Naive thymus-derived CD4-positive, alpha-beta T cell (primary cell): Measurements from ENCODE around the gene INHA. TPM values are rescaled to one million over a fixed set of nuclear protein-coding genes. Genes with fewer than 3 reads are reported as not detected.

Experiments
- ATAC-seq: fragments of 150-1000 bp; cut with Tn5 transposase; 2 replicates; pipeline ENCODE4 v1.10.0; 2021; ENCODE audit warnings: mild to moderate bottlenecking, moderate library complexity
- CTCF ChIA-PET: fragments of 350-600 bp; sonication (Branson Sonifier 250); formaldehyde crosslinking; loops from one replicate; lab custom pipeline; 2021; ENCODE audit warnings: antibody characterized with exemption; lab: Charles Lee
- POLR2A ChIA-PET: fragments of 350-600 bp; sonication (Branson Sonifier 250); formaldehyde crosslinking; loops from one replicate; lab custom pipeline; 2021; ENCODE audit warnings: antibody characterized with exemption, inconsistent platforms; lab: Charles Lee
- DNase-seq, 9 donors: peaks; one replicate each; pipeline versions ENCODE4 v3.0.0 to v3.0.0-alpha.2; 2020 to 2022; ENCODE audit warnings: mixed read lengths in 1 of 9
- H3K27ac ChIP-seq: one replicate; pipeline ENCODE4 v1.7.0; 2013; ENCODE audit warnings: mild to moderate bottlenecking, low read depth, low read length, moderate library complexity
- H3K27me3 ChIP-seq, 2 donors: one replicate each; pipeline ENCODE4 v1.7.0; 2013; ENCODE audit warnings: low read length in 2 of 2, mild to moderate bottlenecking in 2 of 2, moderate library complexity in 2 of 2; ENCODE audit not compliant: control insufficient read depth in 2 of 2, insufficient read depth in 2 of 2
- H3K36me3 ChIP-seq, 3 experiments: 1 replicate in 2 of 3; 2 replicates in 1 of 3; pipeline ENCODE4 v1.7.0; 2013; ENCODE audit warnings: low read length in 3 of 3, mild to moderate bottlenecking in 3 of 3, moderate library complexity in 1 of 3; ENCODE audit not compliant: insufficient read depth in 3 of 3, control insufficient read depth in 2 of 3
- H3K4me1 ChIP-seq, 2 donors: one replicate each; pipeline ENCODE4 v1.7.0; 2013; ENCODE audit warnings: low read length in 2 of 2, mild to moderate bottlenecking in 2 of 2, moderate library complexity in 1 of 2; ENCODE audit not compliant: control insufficient read depth in 2 of 2, insufficient read depth in 2 of 2
- H3K4me3 ChIP-seq: 2 replicates; pipeline ENCODE4 v1.7.0; 2013; ENCODE audit warnings: mild to moderate bottlenecking, low read length
- H3K9me3 ChIP-seq, 3 experiments: 1 replicate in 2 of 3; 2 replicates in 1 of 3; pipeline ENCODE4 v1.7.0; 2013; ENCODE audit warnings: low read length in 3 of 3; ENCODE audit not compliant: control insufficient read depth in 2 of 3
- H3K27ac Mint-ChIP-seq, 9 donors: one replicate each; pipeline ENCODE4 v1.8.0; 2020 to 2022; ENCODE audit warnings: mixed read lengths in 9 of 9, mild to moderate bottlenecking in 8 of 9, moderate library complexity in 5 of 9, inconsistent platforms in 2 of 9
- H3K27me3 Mint-ChIP-seq, 5 donors: one replicate each; pipeline ENCODE4 v1.8.0; 2021 to 2022; ENCODE audit warnings: mixed read lengths in 5 of 5, mild to moderate bottlenecking in 1 of 5
- H3K36me3 Mint-ChIP-seq, 5 donors: one replicate each; pipeline ENCODE4 v1.8.0; 2020 to 2022; ENCODE audit warnings: mixed read lengths in 5 of 5, mild to moderate bottlenecking in 3 of 5, inconsistent platforms in 1 of 5
- H3K4me1 Mint-ChIP-seq, 7 donors: one replicate each; pipeline ENCODE4 v1.8.0; 2020 to 2022; ENCODE audit warnings: mixed read lengths in 7 of 7, mild to moderate bottlenecking in 3 of 7, inconsistent platforms in 1 of 7
- H3K4me3 Mint-ChIP-seq, 10 donors: one replicate each; pipeline ENCODE4 v1.8.0; 2020 to 2022; ENCODE audit warnings: mild to moderate bottlenecking in 10 of 10, mixed read lengths in 10 of 10, moderate library complexity in 6 of 10, inconsistent platforms in 2 of 10
- H3K9me3 Mint-ChIP-seq, 11 donors: one replicate each; pipeline ENCODE4 v1.8.0; 2020 to 2022; ENCODE audit warnings: mixed read lengths in 11 of 11, mild to moderate bottlenecking in 4 of 11, inconsistent platforms in 1 of 11, moderate library complexity in 1 of 11
- intact Hi-C, 2 donors: fragments of 100-400 bp; cut with micrococcal nuclease; formaldehyde crosslinking; loops; one replicate each; pipeline ENCODE4 v1.15.1; 2023
- polyA plus RNA-seq, 2 donors: library from polyadenylated mRNA; unstranded; fragments of 300-500 nt; fragmentation: Illumina TruSeq; gene quantifications; one replicate each; pipeline ENCODE4 v1.2.3, GENCODE V29; 2021
- total RNA-seq, 6 experiments: library from RNA in 5 of 6; stranded (reverse) in 5 of 6; gene quantifications; 1 replicate in 5 of 6; 2 replicates in 1 of 6; pipeline ENCODE4 v1.2.3 and lab custom pipeline; 2021 to 2026

The INHA gene
- total and polyA plus RNA-seq, 7 experiments from 2014 or later = 0.21 TPM; not detected in 6

DNA sequence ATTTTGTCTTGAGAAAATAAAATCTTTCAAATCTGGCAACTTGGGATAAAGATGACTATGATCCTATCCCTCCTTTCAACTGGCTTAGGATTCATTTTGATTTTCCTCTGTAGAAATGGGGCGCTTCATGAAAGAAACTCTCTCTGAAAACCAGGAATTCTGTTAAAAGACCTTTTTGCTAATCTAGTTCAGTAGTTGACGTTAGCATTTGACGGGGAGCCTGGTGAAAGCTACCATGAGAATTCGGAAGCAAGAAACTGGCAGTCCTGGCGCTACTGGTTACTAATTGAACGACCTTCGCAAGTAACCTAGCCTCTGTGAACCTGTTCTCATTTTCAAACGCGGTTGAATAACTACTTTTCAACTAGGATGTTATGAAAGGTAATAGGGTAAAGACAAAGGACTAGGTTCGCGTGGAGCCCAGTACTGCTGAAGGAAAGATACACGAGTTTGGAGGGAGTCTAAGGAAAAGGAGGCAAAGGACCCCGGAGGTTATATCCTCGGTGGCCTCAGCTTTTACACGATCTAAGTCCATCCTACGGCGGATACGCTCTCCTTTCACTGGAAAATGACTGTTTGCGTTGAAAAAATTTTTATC is 24.9 kb downstream of the INHA start:
- POLR2A ChIA-PET = interaction anchor here (0.8 kb wide), 1 partner anchor 26 kb away, joined by 5 read pairs; the partner anchor contains the start of gene OBSL1
- no peaks in the 10 kb centered on the region for H3K9me3 Mint-ChIP-seq

DNA sequence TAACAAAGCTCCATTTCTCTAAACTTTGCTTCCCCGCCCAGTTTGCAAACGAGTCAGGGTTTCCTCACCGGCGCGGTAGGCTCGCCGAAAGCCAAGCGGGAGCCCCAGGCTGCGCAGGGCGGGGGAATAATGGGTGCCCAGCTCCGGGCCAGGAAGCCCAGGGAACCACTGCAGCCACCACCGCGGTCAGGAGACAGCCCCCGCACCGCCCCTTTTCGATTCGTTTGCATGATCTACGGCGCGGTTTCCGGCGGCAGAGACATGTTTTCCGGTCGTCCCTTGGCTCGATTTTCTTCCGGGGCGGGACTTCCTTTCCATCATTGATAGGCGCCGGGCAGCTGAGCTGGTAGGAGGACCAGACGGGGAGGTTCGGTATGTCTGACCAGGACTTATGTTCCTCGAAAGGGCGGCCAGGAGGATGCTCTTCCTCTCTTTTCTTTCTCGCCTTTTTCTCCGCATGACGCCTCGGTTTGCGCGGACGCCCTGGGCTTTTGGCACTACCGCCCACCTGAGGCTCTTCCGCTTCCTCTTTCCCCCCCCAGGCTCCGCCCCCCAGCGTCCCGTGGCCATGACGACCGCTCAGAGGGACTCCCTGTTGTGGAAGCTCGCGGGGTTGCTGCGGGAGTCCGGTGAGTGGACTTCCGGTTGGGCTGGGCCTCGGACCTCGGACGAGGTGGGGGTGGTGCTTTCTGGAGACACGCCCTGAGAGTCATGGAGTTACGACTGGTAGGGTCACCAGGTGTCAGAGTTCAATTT is 25.6 kb downstream of the INHA start, which contains the start of gene STK11IP:
Gene STK11IP, plus strand, starts transcription at position 306 of the 756 bp plus-strand sequence. Its CDS starts 263 bp downstream, at position 569.
- Mint-ChIP-seq H3K36me3 (peaks cover 2 to 19% (median 16%) of the 10 kb centered on the region in 5 donors), H3K27ac (peak within 1 kb of the TSS; percentile 93 to 98 (median 94)), H3K27me3 (peaks cover 3 to 10% (median 6%) of the 10 kb centered on the region in 5 donors), H3K4me1 (peaks cover 14 to 30% (median 21%) of the 10 kb centered on the region in 7 donors), H3K4me3 (peak within 1 kb of the TSS; percentile 89 to 99 (median 96)), H3K9me3 (no peaks in the 10 kb centered on the region)
- Histone ChIP-seq H3K36me3 (peaks cover 0 to 26% (median 0%) of the 10 kb centered on the region in 3 experiments), H3K9me3 (no peaks in the 10 kb centered on the region), H3K4me1 (peaks cover 5 to 15% of the 10 kb centered on the region in 2 donors), H3K27me3 (no peaks in the 10 kb centered on the region), H3K4me3 (peak within 1 kb of the TSS; percentile 86), H3K27ac (peak within 1 kb of the TSS; percentile 80)
- ChIA-PET POLR2A (interaction anchor here (0.8 kb wide), 1 partner anchor 27 kb away, joined by 5 read pairs; the partner anchor contains the start of gene OBSL1), CTCF (interaction anchor here (1.2 to 1.5 kb wide), 4 partner anchors 44 to 56 kb away, joined by 3 to 9 read pairs (median 4); partner anchors contain the start of genes CHPF and TMEM198)
- DNase-seq = peak; percentile 76 to 91 (median 87)
- intact Hi-C loops = loop anchor here (1.0 to 5.0 kb wide), 14 partner anchors 45 to 925 kb away; partner anchors contain the start of genes CHPF (in 2 of the 2), GLB1L (in 2 of the 2), GMPPA (in 2 of the 2) and STK16 (in 2 of the 2)
- peak; percentile 91 for ATAC-seq

More for the DNA sequence above, 24.9 kb downstream of the INHA start:
- Histone ChIP-seq H3K27me3 (no peaks in the 10 kb centered on the region), H3K36me3 (peaks cover 0 to 19% (median 0%) of the 10 kb centered on the region in 3 experiments), H3K4me3 (peak overlapping the region; percentile 86), H3K4me1 (peaks cover 5 to 15% of the 10 kb centered on the region in 2 donors), H3K27ac (peak overlapping the region; percentile 80), H3K9me3 (no peaks in the 10 kb centered on the region)
- ATAC-seq (no peak), DNase-seq (no peak)
- intact Hi-C loops = loop anchor here (1.0 to 5.0 kb wide), 14 partner anchors 44 to 925 kb away; partner anchors contain the start of genes CHPF (in 2 of the 2), GLB1L (in 2 of the 2), GMPPA (in 2 of the 2) and STK16 (in 2 of the 2)
- peaks cover 14 to 30% (median 21%) of the 10 kb centered on the region in 7 donors for H3K4me1 Mint-ChIP-seq
- CTCF ChIA-PET = interaction anchor here (0.6 to 1.5 kb wide), 5 partner anchors 23 to 56 kb away, joined by 3 to 9 read pairs (median 4); partner anchors contain the start of genes CHPF and TMEM198
- H3K4me3 Mint-ChIP-seq = peak overlapping the region; percentile 89 to 99 (median 96)
- peaks cover 2 to 14% (median 12%) of the 10 kb centered on the region in 5 donors for H3K36me3 Mint-ChIP-seq
- peaks cover 3 to 17% (median 12%) of the 10 kb centered on the region in 5 donors for H3K27me3 Mint-ChIP-seq
- peak overlapping the region; percentile 93 to 98 (median 94) for H3K27ac Mint-ChIP-seq

DNA sequence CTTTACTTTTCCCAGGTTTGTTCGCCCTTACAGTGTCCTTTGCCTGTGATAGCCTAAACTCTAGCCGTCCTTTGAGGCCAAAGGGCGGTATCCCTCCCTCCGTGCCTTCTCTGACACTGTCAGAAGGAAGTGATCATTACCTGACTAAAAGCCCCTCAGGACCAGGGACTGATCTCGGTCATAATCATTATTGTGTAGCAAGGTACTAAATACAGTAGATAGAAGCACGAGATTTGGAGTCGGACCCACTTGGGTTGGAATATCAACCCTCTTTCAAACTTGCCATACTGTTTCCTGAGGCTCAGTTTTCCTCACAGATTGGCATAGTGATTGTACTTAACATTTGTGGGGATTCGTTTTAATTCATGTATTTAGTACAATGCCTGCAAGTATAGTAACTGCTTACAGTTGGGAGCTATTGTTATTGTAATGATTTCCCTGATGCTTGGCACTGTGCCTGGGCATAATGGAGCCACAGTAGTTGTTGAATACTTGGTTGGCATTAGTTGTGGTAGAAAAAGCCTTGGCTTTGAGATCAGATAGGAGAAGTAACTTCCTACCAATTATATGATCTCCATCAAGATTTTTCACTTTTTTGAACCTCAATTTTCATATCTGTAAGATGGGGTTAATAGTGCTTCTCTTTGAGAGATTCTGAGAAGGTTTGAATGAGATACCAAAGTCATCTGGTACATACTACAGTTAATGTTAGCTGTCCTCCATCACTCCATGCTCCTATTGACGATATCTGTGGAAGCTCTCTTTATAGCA is 26.4 kb downstream of the INHA start:
- peaks cover 5 to 15% of the 10 kb centered on the region in 2 donors for H3K4me1 ChIP-seq
- H3K27me3 ChIP-seq = no peaks in the 10 kb centered on the region
- ATAC-seq (no peak), DNase-seq (no peak)
- peak overlapping the region; percentile 80 for H3K27ac ChIP-seq
- Mint-ChIP-seq H3K27me3 (peaks cover 0 to 5% (median 4%) of the 10 kb centered on the region in 5 donors), H3K27ac (peak overlapping the region; percentile 93 to 98 (median 94)), H3K4me1 (peaks cover 14 to 30% (median 21%) of the 10 kb centered on the region in 7 donors), H3K9me3 (no peaks in the 10 kb centered on the region), H3K36me3 (peaks cover 3 to 21% (median 18%) of the 10 kb centered on the region in 5 donors), H3K4me3 (peak overlapping the region; percentile 89 to 99 (median 96))
- POLR2A ChIA-PET = interaction anchor here (0.8 kb wide), 1 partner anchor 100 kb away, joined by 3 read pairs; the partner anchor contains the start of gene GMPPA
- H3K36me3 ChIP-seq = peaks cover 0 to 31% (median 0%) of the 10 kb centered on the region in 3 experiments
- intact Hi-C loops = loop anchor here (5.0 kb wide), 6 partner anchors 321 to 926 kb away; partner anchors contain the start of genes GLB1L (in 2 of the 2), STK16 (in 2 of the 2), DNAJB2 (in 1 of the 2) and NHEJ1 (in 1 of the 2)
- H3K9me3 ChIP-seq = no peaks in the 10 kb centered on the region
- CTCF ChIA-PET = interaction anchor here (1.3 kb wide), 1 partner anchor 55 kb away, joined by 5 read pairs; the partner anchor contains the start of genes CHPF and TMEM198
- peak overlapping the region; percentile 86 for H3K4me3 ChIP-seq

DNA sequence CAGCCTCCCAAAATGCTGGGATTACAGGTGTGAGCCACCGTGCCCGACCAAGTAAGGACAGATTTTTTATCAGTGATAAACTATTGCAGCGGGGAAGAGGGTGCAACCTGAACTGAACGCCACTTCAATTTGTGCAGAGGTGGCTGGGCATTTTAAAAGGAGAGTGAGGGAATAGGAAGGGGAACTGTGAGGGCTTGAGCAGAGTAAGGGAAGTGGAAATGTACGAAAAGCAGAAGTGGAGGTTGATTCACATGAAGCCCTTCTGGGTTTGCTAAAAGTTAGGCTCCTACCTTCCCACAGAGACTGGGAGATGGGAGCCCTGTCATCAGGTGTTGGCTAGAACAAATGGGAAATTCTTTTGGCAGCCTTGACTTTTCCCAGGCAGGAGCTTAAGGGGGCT is 31.7 kb downstream of the INHA start:
- Histone ChIP-seq H3K27ac (no peak overlapping the region), H3K27me3 (no peaks in the 10 kb centered on the region), H3K4me1 (peaks cover 0 to under 1% of the 10 kb centered on the region in 2 donors), H3K36me3 (peaks cover 0 to 76% (median 6%) of the 10 kb centered on the region in 3 experiments), H3K9me3 (no peaks in the 10 kb centered on the region), H3K4me3 (no peak overlapping the region)
- H3K4me1 Mint-ChIP-seq = peaks cover 3 to 14% (median 7%) of the 10 kb centered on the region in 7 donors
- ChIA-PET POLR2A (no interaction called here), CTCF (no interaction called here)
- H3K36me3 Mint-ChIP-seq = peaks cover 9 to 51% (median 34%) of the 10 kb centered on the region in 5 donors
- intact Hi-C loops = no loop called here
- peak overlapping the region in 1 of 9 donors; percentile 16 for H3K27ac Mint-ChIP-seq
- DNase-seq = no peak
- no peak overlapping the region for H3K4me3 Mint-ChIP-seq
- peak; percentile 72 for ATAC-seq
- no peaks in the 10 kb centered on the region for H3K9me3 Mint-ChIP-seq
- no peaks in the 10 kb centered on the region for H3K27me3 Mint-ChIP-seq

DNA sequence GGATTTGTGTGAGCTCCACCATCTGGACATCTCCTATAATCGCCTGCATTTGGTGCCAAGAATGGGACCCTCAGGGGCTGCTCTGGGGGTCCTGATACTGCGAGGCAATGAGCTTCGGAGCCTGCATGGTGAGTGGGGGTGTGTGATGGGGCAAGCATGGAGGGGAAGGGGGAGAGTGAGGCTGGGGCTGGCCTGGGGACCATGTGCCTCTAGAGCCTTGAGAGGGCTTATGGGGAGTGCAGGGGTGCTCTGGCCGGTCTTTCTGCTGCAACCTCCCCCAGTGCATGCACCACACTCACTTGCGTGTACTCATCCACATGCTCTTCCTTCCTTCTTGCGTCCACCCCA is 33.5 kb downstream of the INHA start:
- CTCF ChIA-PET = interaction anchor here (0.6 kb wide), 1 partner anchor 1203 kb away, joined by 4 read pairs; no protein-coding TSS in a partner anchor
- no peak overlapping the region for H3K27ac ChIP-seq
- H3K4me1 ChIP-seq = no peaks in the 10 kb centered on the region
- Mint-ChIP-seq H3K4me1 (peaks cover 0 to 4% (median 0%) of the 10 kb centered on the region in 7 donors), H3K36me3 (peaks cover 9 to 60% (median 32%) of the 10 kb centered on the region in 5 donors), H3K27ac (no peak overlapping the region), H3K4me3 (no peak overlapping the region), H3K9me3 (no peaks in the 10 kb centered on the region), H3K27me3 (no peaks in the 10 kb centered on the region)
- H3K4me3 ChIP-seq = no peak overlapping the region
- intact Hi-C loops = no loop called here
- POLR2A ChIA-PET = no interaction called here
- H3K36me3 ChIP-seq = peaks cover 0 to 89% (median 6%) of the 10 kb centered on the region in 3 experiments
- no peaks in the 10 kb centered on the region for H3K9me3 ChIP-seq
- no peaks in the 10 kb centered on the region for H3K27me3 ChIP-seq
- no peak for ATAC-seq
- no peak for DNase-seq
